Motor neuron (in vitro differentiated cells): ENCODE results near the gene CMAS. TPM values are rescaled to one million over a fixed set of nuclear protein-coding genes. Genes with fewer than 3 reads are reported as not detected.

ENCODE experiments used
- ATAC-seq, 8 experiments: fragments of 200-7000 bp; cut with Tn5 transposase; replicated peaks in 6 of 8; 2 replicates each; pipeline ENCODE4 v1.8.0; 2021; ENCODE audit warnings: mild to moderate bottlenecking in 8 of 8, moderate library complexity in 8 of 8
- H3K27ac ChIP-seq, 2 donors: fragments of 250-450 bp; sonication (Bioruptor Pico); 2 replicates each; pipeline ENCODE4 v1.9.0; 2021; ENCODE audit warnings: antibody characterized with exemption in 2 of 2, mild to moderate bottlenecking in 2 of 2, moderate library complexity in 1 of 2
- H3K4me1 ChIP-seq, 2 donors: fragments of 250-450 bp; sonication (Bioruptor Pico); replicated peaks in 1 of 2; 2 replicates each; pipeline ENCODE4 v1.6.1; 2021; ENCODE audit warnings: antibody characterized with exemption in 2 of 2, mild to moderate bottlenecking in 2 of 2, moderate library complexity in 1 of 2
- H3K4me3 ChIP-seq, 5 donors: fragments of 250-450 bp; sonication (Bioruptor Pico); 2 replicates each; pipeline ENCODE4 v1.9.0; 2021; ENCODE audit warnings: antibody characterized with exemption in 5 of 5, mild to moderate bottlenecking in 5 of 5, moderate library complexity in 4 of 5
- WGBS, 10 experiments: fragments of 450-650 bp; shearing (Covaris generic); methylation state at CpG; one replicate each; pipeline ENCODE4 v1.0.0; 2022; 5-methylcytosine and 5-hydroxymethylcytosine counted together
- in situ Hi-C, 9 experiments: fragments of 400-800 bp; cut with MboI; loops; one replicate each; pipeline ENCODE4 v1.15.0; 2021; ENCODE audit warnings: low sequenced_read_pairs in 9 of 9, low pct_unique_long_range_greater_than_20kb in 2 of 9; ENCODE audit not compliant: unreplicated experiment in 9 of 9
- total RNA-seq, 8 experiments: library from RNA; unstranded; fragments of 300-600 nt; gene quantifications; 2 replicates each; pipeline versions ENCODE4 v1.2.3 to v1.2.4, GENCODE V29; 2022

The CMAS gene
- total RNA-seq, 8 experiments from 2014 or later, result 20.4 to 44.3 (median 36.6) TPM

DNA sequence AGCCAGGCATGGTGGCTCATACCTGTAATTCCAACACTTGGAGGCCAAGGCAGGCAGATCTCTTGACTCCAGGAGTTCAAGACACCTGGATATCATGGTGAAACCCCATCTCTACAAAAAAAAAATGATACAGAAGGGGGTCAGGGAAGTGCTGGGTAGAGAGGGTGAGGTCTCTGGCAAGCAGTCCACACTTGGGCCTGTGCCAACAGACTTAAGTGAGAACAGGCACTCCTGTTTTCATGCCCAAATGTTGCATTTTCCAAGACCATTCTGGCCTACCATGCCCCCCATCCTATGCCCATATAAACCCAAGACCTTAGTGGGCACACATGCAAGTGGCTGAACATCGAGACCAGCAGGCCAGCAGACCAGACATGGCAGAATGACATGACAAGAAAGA, 16.0 kb upstream of the CMAS start:
- no peak for ATAC-seq
- H3K27ac ChIP-seq, result no peak overlapping the region
- no peaks in the 10 kb centered on the region for H3K4me1 ChIP-seq
- no peak overlapping the region for H3K4me3 ChIP-seq
- in situ Hi-C loops, result no loop called here
- WGBS, 10 experiments, result 40 to 100% (median 83%) methylated on average over 1 of the region's 1 CpG; no CpG with 5 or more reads in 6 of the 10 experiments

DNA sequence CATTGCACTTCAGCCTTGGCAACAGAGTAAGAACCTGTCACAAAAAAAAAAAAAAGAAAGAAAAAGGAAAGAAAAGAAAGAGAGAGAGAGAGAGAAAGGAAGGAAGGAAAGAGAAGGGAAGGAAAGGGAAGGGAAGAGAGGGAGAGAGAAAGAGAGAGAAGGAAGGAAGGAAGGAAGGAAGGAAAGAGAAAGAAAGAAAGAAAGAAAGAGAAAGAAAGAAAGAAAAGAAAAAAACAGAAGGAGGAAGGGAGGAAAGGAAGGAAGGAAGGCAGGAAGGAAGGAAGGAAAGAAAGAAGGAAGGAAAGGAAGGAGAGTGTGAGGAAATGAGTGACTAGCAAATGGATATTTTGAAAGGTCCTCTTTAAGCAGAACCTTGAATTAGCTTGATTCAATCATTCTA, 13.3 kb upstream of the CMAS start:
- no peak for ATAC-seq
- Histone ChIP-seq H3K27ac (no peak overlapping the region), H3K4me3 (no peak overlapping the region), H3K4me1 (no peaks in the 10 kb centered on the region)
- in situ Hi-C loops, result no loop called here

GRCh38 chr12:22034709-22035506, 11.1 kb upstream of the CMAS start:
- H3K4me3 ChIP-seq, result no peak overlapping the region
- 21 to 100% (median 70%) methylated on average over 1 to 4 of the region's 4 CpGs for WGBS, 10 experiments
- no peaks in the 10 kb centered on the region for H3K4me1 ChIP-seq
- no peak for ATAC-seq
- no peak overlapping the region for H3K27ac ChIP-seq
- in situ Hi-C loops, result no loop called here

GRCh38 chr12:22037947-22038346, 8.1 kb upstream of the CMAS start:
- Histone ChIP-seq H3K4me1 (no peaks in the 10 kb centered on the region), H3K27ac (no peak overlapping the region), H3K4me3 (no peak overlapping the region)
- no peak for ATAC-seq
- WGBS, 10 experiments, result 8 to 100% (median 71%) methylated on average over 1 to 3 of the region's 3 CpGs; no CpG with 5 or more reads in 1 of the 10 experiments
- in situ Hi-C loops, result no loop called here

GRCh38 chr12:22038734-22039133, 7.3 kb upstream of the CMAS start:
- H3K4me3 ChIP-seq, result no peak overlapping the region
- H3K27ac ChIP-seq, result no peak overlapping the region
- in situ Hi-C loops, result no loop called here
- ATAC-seq, result no peak
- no peaks in the 10 kb centered on the region for H3K4me1 ChIP-seq

GRCh38 chr12:22039361-22039760, 6.7 kb upstream of the CMAS start:
- H3K4me1 ChIP-seq, result no peaks in the 10 kb centered on the region
- H3K4me3 ChIP-seq, result no peak overlapping the region
- 0 to 75% (median 56%) methylated on average over 1 to 4 of the region's 4 CpGs; no CpG with 5 or more reads in 3 of the 10 experiments for WGBS, 10 experiments
- in situ Hi-C loops, result no loop called here
- no peak for ATAC-seq
- H3K27ac ChIP-seq, result no peak overlapping the region

- WGBS, 10 experiments, result 55 to 97% (median 83%) methylated on average over 5 to 9 of the region's 9 CpGs
- ATAC-seq, result no peak
Observed at GRCh38 chr12:22042976-22043669, 2.9 kb upstream of the CMAS start.

GRCh38 chr12:22043943-22044342, 2.1 kb upstream of the CMAS start:
- in situ Hi-C loops, result no loop called here
- no peak for ATAC-seq
- Histone ChIP-seq H3K4me1 (peaks cover 13 to 17% of the 10 kb centered on the region in 2 donors), H3K27ac (no peak overlapping the region), H3K4me3 (no peak overlapping the region)
- WGBS, 10 experiments, result 0 to 100% (median 79%) methylated on average over 1 to 2 of the region's 2 CpGs; no CpG with 5 or more reads in 2 of the 10 experiments

More at GRCh38 chr12:22042976-22043669, 2.9 kb upstream of the CMAS start:
- in situ Hi-C loops, result no loop called here
- Histone ChIP-seq H3K4me3 (no peak overlapping the region), H3K4me1 (peaks cover 8 to 10% of the 10 kb centered on the region in 2 donors), H3K27ac (no peak overlapping the region)

DNA sequence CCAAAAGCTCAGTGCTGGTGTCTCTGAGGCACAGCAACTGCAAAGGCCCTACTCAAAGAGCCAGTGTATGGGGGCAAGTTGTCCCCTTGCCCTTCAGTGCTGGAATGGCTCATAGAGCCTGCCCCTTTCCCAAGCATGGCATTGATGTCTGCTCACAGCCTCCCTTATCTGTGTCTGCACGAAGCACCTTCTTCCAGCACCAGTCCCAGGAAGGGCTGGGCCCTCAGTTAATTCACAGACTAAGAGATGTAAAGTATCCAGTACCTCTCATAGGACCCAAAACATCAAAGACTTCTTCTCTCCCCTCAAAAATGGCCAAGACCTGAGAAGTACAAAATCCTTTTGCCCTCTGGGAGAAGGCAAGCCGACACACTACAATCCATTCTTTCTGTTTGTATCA, 1.6 kb upstream of the CMAS start:
- Histone ChIP-seq H3K4me3 (no peak overlapping the region), H3K27ac (no peak overlapping the region), H3K4me1 (peaks cover 13 to 19% of the 10 kb centered on the region in 2 donors)
- WGBS, 10 experiments, result 0 to 50% (median 20%) methylated on average over 1 to 2 of the region's 2 CpGs; no CpG with 5 or more reads in 5 of the 10 experiments
- in situ Hi-C loops, result no loop called here
- ATAC-seq, result no peak

DNA sequence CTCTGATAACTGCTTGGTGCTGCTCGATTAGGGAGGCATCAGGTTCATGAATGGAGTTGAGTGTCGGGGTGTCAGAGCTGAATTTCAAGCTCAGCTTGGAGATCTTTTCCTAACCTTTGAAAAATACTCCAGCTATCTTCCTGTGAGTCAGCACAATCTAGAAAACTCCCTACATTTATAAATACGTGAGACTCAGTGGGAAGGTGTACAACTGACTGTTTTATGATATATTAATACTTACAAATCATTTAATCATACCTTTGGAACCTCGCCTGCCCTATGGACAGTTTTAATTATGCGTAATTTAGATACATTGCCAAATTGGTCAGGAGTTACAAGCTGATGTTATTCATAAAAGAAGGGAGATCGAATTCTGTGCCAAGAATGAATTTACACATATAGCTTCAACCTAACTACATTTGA, 961 bp downstream of the CMAS start:
- H3K4me1 ChIP-seq, result peaks cover 13 to 19% of the 10 kb centered on the region in 2 donors
- 0 to 30% (median 10%) methylated on average over 1 to 6 of the region's 6 CpGs for WGBS, 10 experiments
- in situ Hi-C loops, result no loop called here
- ATAC-seq, result peak in 7 of 8 experiments; percentile 22 to 31 (median 28)
- peak overlapping the region; percentile 82 to 98 (median 91) for H3K4me3 ChIP-seq
- H3K27ac ChIP-seq, result peak overlapping the region; percentile 93 to 94

DNA sequence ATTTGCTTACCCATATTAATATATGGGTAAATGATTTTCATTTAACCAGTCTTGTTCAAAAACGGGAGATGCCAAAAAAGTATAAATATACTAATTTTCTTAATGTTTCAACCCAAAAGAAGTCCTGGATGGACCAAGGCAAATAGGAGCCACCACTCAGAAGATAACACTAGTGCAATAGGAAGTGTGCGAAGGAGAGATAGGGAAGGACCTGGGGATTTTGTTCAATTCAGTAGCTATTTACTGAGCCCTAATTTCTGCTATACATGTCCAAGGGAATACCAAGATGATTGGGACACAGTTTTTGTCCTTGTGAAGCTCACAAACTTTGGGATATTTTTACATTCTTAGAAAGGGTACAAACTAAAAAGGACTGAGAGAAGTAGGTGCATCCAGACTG, 1.5 kb downstream of the CMAS start:
- 40 to 100% (median 63%) methylated on average over 1 to 2 of the region's 2 CpGs; no CpG with 5 or more reads in 3 of the 10 experiments for whole genome bisulfite sequencing, 10 experiments
- ATAC-seq, result no peak
- peak overlapping the region; percentile 82 to 98 (median 91) for H3K4me3 ChIP-seq
- in situ Hi-C loops, result no loop called here
- H3K4me1 ChIP-seq, result peaks cover 13 to 19% of the 10 kb centered on the region in 2 donors
- H3K27ac ChIP-seq, result no peak overlapping the region

GRCh38 chr12:22048351-22049041, 2.5 kb downstream of the CMAS start:
- peaks cover 13 to 19% of the 10 kb centered on the region in 2 donors for H3K4me1 ChIP-seq
- H3K27ac ChIP-seq, result no peak overlapping the region
- in situ Hi-C loops, result no loop called here
- 29 to 85% (median 65%) methylated on average over 1 to 4 of the region's 4 CpGs; no CpG with 5 or more reads in 2 of the 10 experiments for whole genome bisulfite sequencing, 10 experiments
- H3K4me3 ChIP-seq, result no peak overlapping the region
- ATAC-seq, result no peak

- peaks cover 13 to 19% of the 10 kb centered on the region in 2 donors for H3K4me1 ChIP-seq
- ATAC-seq, result no peak
- no peak overlapping the region for H3K4me3 ChIP-seq
- in situ Hi-C loops, result no loop called here
- 89 to 100% (median 100%) methylated on average over 1 to 4 of the region's 4 CpGs; no CpG with 5 or more reads in 1 of the 10 experiments for WGBS, 10 experiments
- H3K27ac ChIP-seq, result no peak overlapping the region
Observed at GRCh38 chr12:22050078-22050477, 4.1 kb downstream of the CMAS start.
